H9 (cell line): ENCODE measurements around the gene KAZN. TPM values are rescaled to one million over a fixed set of nuclear protein-coding genes. Genes with fewer than 3 reads are reported as not detected.

Experiments used
- DNase-seq: peaks from one replicate; pipeline ENCODE4 v3.0.0-alpha.2; 2017
- H2AFZ ChIP-seq: one replicate; pipeline ENCODE4 v1.6.1; 2013; ENCODE audit warnings: mild to moderate bottlenecking, low read length, control low read depth, moderate library complexity
- H2AK5ac ChIP-seq: 2 replicates; pipeline ENCODE4 v1.6.1; 2013; ENCODE audit warnings: low read length, control low read depth, mixed read lengths; ENCODE audit not compliant: insufficient read length
- H2BK120ac ChIP-seq: one replicate; pipeline ENCODE4 v1.6.1; 2013; ENCODE audit warnings: low read depth, mild to moderate bottlenecking, low read length, control low read depth, inconsistent platforms; ENCODE audit not compliant: poor library complexity, severe bottlenecking
- H2BK12ac ChIP-seq: 2 replicates; pipeline ENCODE4 v1.6.1; 2013; ENCODE audit warnings: low read length, control low read depth, mixed read lengths, low read depth; ENCODE audit not compliant: insufficient read length
- H2BK15ac ChIP-seq: 2 replicates; pipeline ENCODE4 v1.6.1; 2013; ENCODE audit warnings: low read depth, low read length, control low read depth
- H2BK20ac ChIP-seq: one replicate; pipeline ENCODE4 v1.6.1; 2013; ENCODE audit warnings: low read depth, mild to moderate bottlenecking, low read length, control low read depth, inconsistent platforms; ENCODE audit not compliant: poor library complexity, severe bottlenecking
- H2BK5ac ChIP-seq: 2 replicates; pipeline ENCODE4 v1.6.1; 2013; ENCODE audit warnings: low read length, control low read depth, mixed read lengths; ENCODE audit not compliant: insufficient read length
- H3K14ac ChIP-seq: 2 replicates; pipeline ENCODE4 v1.6.1; 2013; ENCODE audit warnings: low read length, control low read depth; ENCODE audit not compliant: insufficient read depth
- H3K18ac ChIP-seq: 2 replicates; pipeline ENCODE4 v1.6.1; 2013; ENCODE audit warnings: low read depth, mild to moderate bottlenecking, mixed read lengths, low read length, control low read depth; ENCODE audit not compliant: insufficient read length
- H3K23ac ChIP-seq: 2 replicates; pipeline ENCODE4 v1.6.1; 2013; ENCODE audit warnings: low read length, control low read depth, mixed read lengths, low read depth; ENCODE audit not compliant: insufficient read length
- H3K23me2 ChIP-seq: 2 replicates; pipeline ENCODE4 v1.6.1; 2013; ENCODE audit warnings: low read depth, mild to moderate bottlenecking, mixed read lengths, low read length, control low read depth; ENCODE audit not compliant: insufficient read length, poor library complexity, severe bottlenecking
- H3K27ac ChIP-seq: 2 replicates; pipeline ENCODE4 v1.5.1; 2013; ENCODE audit warnings: low read length, control low read depth, mixed read lengths, low read depth; ENCODE audit not compliant: insufficient read length
- H3K27me3 ChIP-seq: 2 replicates; pipeline ENCODE4 v1.6.1; 2013; ENCODE audit warnings: low read length, control low read depth, inconsistent platforms; ENCODE audit not compliant: insufficient read depth
- H3K4ac ChIP-seq: 2 replicates; pipeline ENCODE4 v1.6.1; 2013; ENCODE audit warnings: low read depth, mild to moderate bottlenecking, control low read depth, inconsistent platforms, low read length, moderate library complexity
- H3K4me1 ChIP-seq: 2 replicates; pipeline ENCODE4 v1.6.1; 2013; ENCODE audit warnings: low read length, control low read depth, inconsistent platforms; ENCODE audit not compliant: insufficient read depth
- H3K4me2 ChIP-seq: 2 replicates; pipeline ENCODE4 v1.6.1; 2013; ENCODE audit warnings: low read length, control low read depth, mixed read lengths; ENCODE audit not compliant: insufficient read length, insufficient read depth
- H3K56ac ChIP-seq: 2 replicates; pipeline ENCODE4 v1.6.1; 2013; ENCODE audit warnings: low read depth, mild to moderate bottlenecking, mixed read lengths, low read length, control low read depth; ENCODE audit not compliant: insufficient read length
- H3K79me1 ChIP-seq: 2 replicates; pipeline ENCODE4 v1.6.1; 2013; ENCODE audit warnings: low read depth, mild to moderate bottlenecking, moderate library complexity, low read length, control low read depth, inconsistent platforms; ENCODE audit not compliant: insufficient read depth, poor library complexity, severe bottlenecking
- H3K79me2 ChIP-seq: 2 replicates; pipeline ENCODE4 v1.6.1; 2013; ENCODE audit warnings: low read length, control low read depth, inconsistent platforms; ENCODE audit not compliant: insufficient read depth
- H3K9ac ChIP-seq: 2 replicates; pipeline ENCODE4 v1.6.1; 2013; ENCODE audit warnings: low read length, control low read depth, mixed read lengths; ENCODE audit not compliant: insufficient read length; ENCODE audit errors: extremely low read depth
- H3K9me3 ChIP-seq: one replicate; pipeline ENCODE4 v1.6.1; 2013; ENCODE audit warnings: low read depth, low read length, inconsistent platforms; ENCODE audit not compliant: control insufficient read depth
- H3T11ph ChIP-seq: one replicate; pipeline ENCODE4 v1.6.1; 2013; ENCODE audit warnings: mild to moderate bottlenecking, low read length, control low read depth, inconsistent platforms
- H4K20me1 ChIP-seq: one replicate; pipeline ENCODE4 v1.6.1; 2013; ENCODE audit not compliant: control insufficient read depth, insufficient read length, insufficient read depth
- H4K5ac ChIP-seq: 2 replicates; pipeline ENCODE4 v1.6.1; 2013; ENCODE audit warnings: low read depth, mild to moderate bottlenecking, mixed read lengths, low read length, control low read depth; ENCODE audit not compliant: insufficient read length
- H4K8ac ChIP-seq: replicated peaks from 2 replicates; pipeline ENCODE4 v1.6.1; 2013; ENCODE audit warnings: low read length, control low read depth, mixed read lengths, low read depth; ENCODE audit not compliant: insufficient read length
- H4K91ac ChIP-seq: 2 replicates; pipeline ENCODE4 v1.6.1; 2013; ENCODE audit warnings: low read depth, mild to moderate bottlenecking, moderate library complexity, mixed read lengths, low read length, control low read depth; ENCODE audit not compliant: insufficient read length
- H3K27ac Mint-ChIP-seq, 3 experiments: 2 replicates in 2 of 3; 3 replicates in 1 of 3; pipeline ENCODE4 v1.8.0; 2020 to 2021; ENCODE audit warnings: mixed read lengths in 3 of 3, mild to moderate bottlenecking in 1 of 3, moderate library complexity in 1 of 3
- H3K27me3 Mint-ChIP-seq: 2 replicates; pipeline ENCODE4 v1.8.0; 2021; ENCODE audit warnings: low read depth, mild to moderate bottlenecking, moderate library complexity, mixed read lengths
- H3K36me3 Mint-ChIP-seq, 3 experiments: 2 replicates in 2 of 3; 3 replicates in 1 of 3; pipeline ENCODE4 v1.8.0; 2020 to 2021; ENCODE audit warnings: low read depth in 3 of 3, mixed read lengths in 3 of 3; ENCODE audit not compliant: insufficient read depth in 1 of 3
- H3K4me1 Mint-ChIP-seq, 2 experiments: 2 replicates each; pipeline ENCODE4 v1.8.0; 2020; ENCODE audit warnings: mixed read lengths in 2 of 2
- H3K4me3 Mint-ChIP-seq, 2 experiments: 2 replicates in 1 of 2; 3 replicates in 1 of 2; pipeline ENCODE4 v1.8.0; 2020 to 2021; ENCODE audit warnings: mild to moderate bottlenecking in 2 of 2, mixed read lengths in 2 of 2, moderate library complexity in 1 of 2
- H3K9me3 Mint-ChIP-seq, 2 experiments: 2 replicates in 1 of 2; 3 replicates in 1 of 2; pipeline ENCODE4 v1.8.0; 2020; ENCODE audit warnings: mild to moderate bottlenecking in 2 of 2, mixed read lengths in 2 of 2, moderate library complexity in 1 of 2
- CTCF ChIP-seq: fragments of 200-600 bp; sonication (generic); conservative IDR thresholded peaks from 3 replicates; pipeline ENCODE4 v1.8.0; 2021; ENCODE audit warnings: antibody characterized with exemption, mild to moderate bottlenecking
- WGBS: extraction: QIAGEN DNeasy Blood & Tissue Kit; methylation state at CpG from one replicate; pipeline ENCODE4 v1.1.7; 2013; ENCODE audit warnings: missing lambda C conversion rate, low lambda C conversion rate, mixed read lengths; ENCODE audit not compliant: insufficient read length; ENCODE audit errors: extremely low coverage; 5-methylcytosine and 5-hydroxymethylcytosine counted together
- total RNA-seq: library from RNA; stranded (reverse); gene quantifications from 2 replicates; pipeline ENCODE4 v1.2.1, GENCODE V29; 2021

The KAZN gene
- total RNA-seq, 1 experiment from 2014 or later = 7.6 TPM

GRCh38 chr1:14842891-14843290 lies 244.4 kb downstream of the KAZN start:
- Histone ChIP-seq H2BK120ac (no peak overlapping the region), H4K20me1 (no peaks in the 10 kb centered on the region), H3K14ac (no peak overlapping the region), H3K9me3 (peaks cover 14% of the 10 kb centered on the region), H3K27me3 (no peaks in the 10 kb centered on the region), H2BK20ac (no peak overlapping the region), H3K9ac (no peak overlapping the region), H3K79me1 (no peaks in the 10 kb centered on the region), H4K91ac (no peak overlapping the region), H3K23ac (no peak overlapping the region), H2BK15ac (no peak overlapping the region), H3K27ac (no peak overlapping the region), H2AFZ (no peak overlapping the region), H3K56ac (no peak overlapping the region), H3K4me1 (no peaks in the 10 kb centered on the region), H3T11ph (no peak overlapping the region), H2BK12ac (no peak overlapping the region), H3K4ac (no peak overlapping the region), H3K23me2 (no peaks in the 10 kb centered on the region), H3K4me2 (no peak overlapping the region), H4K8ac (no peak overlapping the region), H3K79me2 (no peaks in the 10 kb centered on the region), H2BK5ac (no peak overlapping the region), H4K5ac (no peak overlapping the region), H2AK5ac (no peak overlapping the region), H3K18ac (no peak overlapping the region)
- Mint-ChIP-seq H3K36me3 (peaks cover 13 to 19% (median 15%) of the 10 kb centered on the region in 3 experiments), H3K27ac (no peak overlapping the region), H3K27me3 (peaks cover 11% of the 10 kb centered on the region), H3K4me1 (no peaks in the 10 kb centered on the region), H3K4me3 (no peak overlapping the region), H3K9me3 (peaks cover 21 to 24% of the 10 kb centered on the region in 2 experiments)
- DNase-seq = no peak
- TF ChIP-seq CTCF = no peak
- WGBS = no CpG with 5 or more reads among the region's 2 CpGs
